HG03095 (cell line): ENCODE results near the gene ATF5.
"Not testable (repeated sequence)": the region's sequence is repeated elsewhere in the genome, so short reads cannot be mapped to it uniquely, and the experiment has no call there.

Experiments
- ATAC-seq: cut with Tn5 transposase; IDR thresholded peaks from one replicate; pipeline ENCODE4 v1.9.1; 2021; ENCODE audit warnings: moderate library complexity; ENCODE audit not compliant: unreplicated experiment

The ATF5 gene

GRCh38 chr19:49921871-49922795 is 6.9 kb upstream of the ATF5 start:
- ATAC-seq, result no peak

DNA sequence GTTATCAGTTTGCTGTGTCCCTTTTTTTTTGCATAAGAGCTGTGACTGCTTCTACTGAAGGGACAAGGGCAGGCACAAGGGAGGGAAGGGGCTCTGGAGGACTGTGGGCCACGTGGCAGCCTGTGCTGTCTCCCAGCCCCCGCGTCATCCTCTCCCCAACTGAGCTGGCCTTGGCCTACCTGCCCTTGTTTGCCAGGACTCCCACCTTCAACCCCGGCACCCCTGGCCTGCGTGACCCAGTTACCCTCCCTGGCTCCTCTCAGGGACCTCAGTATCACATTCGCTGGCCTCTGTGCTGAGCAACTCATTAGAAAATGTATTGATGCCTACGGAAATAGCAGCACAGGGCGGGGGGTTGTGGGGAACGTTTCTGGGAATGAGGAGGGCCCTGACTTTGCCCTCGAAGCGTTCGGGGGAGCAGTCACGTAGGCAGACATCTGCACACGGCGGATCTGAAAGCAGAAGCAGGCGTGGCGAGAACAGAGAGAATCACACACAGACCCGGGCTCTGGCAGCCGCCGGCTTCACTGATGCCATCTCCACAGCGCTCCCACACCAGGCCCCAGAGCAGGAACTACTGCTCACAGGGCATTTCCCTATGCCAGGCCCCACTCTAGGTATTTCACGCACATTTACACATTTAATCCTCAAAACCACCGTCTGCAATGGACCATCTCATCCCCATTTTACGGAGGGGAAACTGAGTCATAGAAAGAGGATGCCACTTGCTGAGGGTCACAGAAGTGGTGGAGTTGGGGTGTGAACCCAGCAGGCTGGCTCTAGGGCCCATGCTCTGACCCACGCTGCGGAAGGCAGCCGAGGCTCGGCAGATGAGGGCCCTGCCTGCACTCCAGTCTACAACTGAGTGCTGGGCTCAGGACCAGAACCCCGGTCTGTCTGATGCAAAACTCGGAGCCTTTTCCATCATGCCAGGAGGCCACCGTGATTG is 5.7 kb upstream of the ATF5 start:
- no peak for ATAC-seq

GRCh38 chr19:49924004-49924880 is 4.8 kb upstream of the ATF5 start:
- no peak for ATAC-seq

GRCh38 chr19:49924881-49925210 is 4.2 kb upstream of the ATF5 start:
- ATAC-seq, result not testable (repeated sequence)

- ATAC-seq, result no peak
Measured at GRCh38 chr19:49925486-49925885, 3.5 kb upstream of the ATF5 start.

GRCh38 chr19:49926515-49926914 is 2.5 kb upstream of the ATF5 start:
- ATAC-seq, result no peak

DNA sequence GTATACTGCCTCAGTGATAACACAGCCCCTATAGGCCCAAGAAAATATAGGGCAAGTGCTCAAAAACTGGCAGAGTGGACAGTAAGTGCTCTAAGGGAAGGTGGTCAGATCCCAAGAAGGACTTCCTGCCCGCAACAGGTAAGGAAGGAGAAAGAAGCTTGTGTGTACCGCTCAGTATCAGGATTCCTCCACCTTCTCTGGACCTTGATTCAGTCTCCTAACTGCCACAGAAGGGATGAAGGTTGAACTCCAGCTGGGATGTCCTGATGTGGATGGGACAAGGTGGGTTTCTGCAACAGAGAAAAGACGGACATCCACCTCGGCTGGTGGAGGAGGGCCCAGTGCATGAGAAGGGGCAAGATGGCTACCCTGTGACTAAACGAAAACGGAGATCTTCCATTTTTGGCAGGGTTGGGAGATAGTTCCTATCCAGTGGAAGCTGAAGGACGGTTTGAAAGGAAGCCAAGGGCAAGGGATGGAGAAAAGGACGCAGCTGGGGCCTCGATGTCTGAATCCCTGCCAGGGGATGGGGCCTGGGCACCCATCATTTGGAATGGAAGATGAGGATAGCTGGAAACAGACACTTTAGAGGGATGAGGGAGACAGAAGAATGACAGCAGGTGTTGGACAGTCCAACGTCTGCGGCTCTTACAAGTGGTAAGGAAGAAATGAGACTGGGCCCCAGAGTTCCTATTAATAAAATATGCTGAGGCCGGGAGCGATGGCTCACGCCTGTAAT is 1.3 kb upstream of the ATF5 start:
- no peak for ATAC-seq

- ATAC-seq, result peak; percentile 60
Measured at GRCh38 chr19:49929611-49930482, 842 bp downstream of the ATF5 start.

GRCh38 chr19:49930483-49931011 is 1.5 kb downstream of the ATF5 start:
- no peak for ATAC-seq

DNA sequence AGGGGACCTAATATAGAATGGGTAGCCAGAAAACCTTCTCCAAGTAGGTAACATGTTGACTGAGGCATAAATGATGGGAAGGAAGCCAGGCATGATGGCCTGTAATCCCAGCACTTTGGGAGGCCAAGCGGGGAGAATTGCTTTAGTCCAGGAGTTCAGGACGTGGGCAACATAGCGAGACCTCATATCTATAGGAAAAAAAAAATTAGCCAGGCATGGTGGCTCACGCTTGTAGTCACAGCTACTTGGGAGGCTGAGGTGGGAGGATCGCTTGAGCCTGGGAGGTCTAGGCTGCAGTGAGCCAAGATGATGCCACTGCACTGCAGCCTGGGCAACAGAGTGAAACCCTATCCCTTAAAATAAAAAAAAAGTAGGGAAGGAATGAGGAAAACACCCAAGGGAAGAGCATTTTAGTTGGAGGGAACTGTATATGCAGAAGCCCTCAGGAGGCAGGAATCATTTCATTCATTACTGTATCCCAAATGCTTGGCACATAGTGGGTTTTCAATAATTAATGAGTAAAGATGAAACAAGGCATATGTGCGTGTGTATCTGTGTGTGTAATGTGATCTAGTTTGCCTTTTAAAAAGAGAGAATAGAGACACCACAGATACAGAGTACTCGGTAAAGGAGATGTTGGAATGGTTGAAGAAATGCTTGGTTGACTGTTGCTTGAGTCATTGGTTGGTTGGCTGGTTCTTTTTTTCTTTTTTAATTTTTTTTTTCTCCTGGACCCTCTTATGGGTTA is 2.5 kb downstream of the ATF5 start:
- ATAC-seq, result no peak

DNA sequence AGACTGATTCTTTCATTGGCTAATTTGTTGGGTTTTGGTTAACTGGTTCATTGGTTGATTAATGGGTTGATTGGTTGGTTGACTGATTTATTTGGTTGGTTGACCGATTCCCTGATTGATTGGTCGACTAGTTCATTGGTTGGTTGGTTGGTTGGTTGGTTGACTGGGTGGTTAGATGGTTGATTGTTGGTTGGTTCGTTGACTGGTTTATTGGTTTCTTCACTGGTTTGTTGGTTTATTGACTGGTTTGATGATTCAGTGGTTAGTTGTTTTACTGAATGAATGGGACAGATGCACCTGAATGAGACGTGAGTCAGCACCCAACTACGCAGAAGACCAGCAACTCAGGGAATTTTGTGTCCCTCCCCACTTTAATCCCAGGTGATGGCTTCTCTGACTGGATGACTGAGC is 3.0 kb downstream of the ATF5 start:
- ATAC-seq, result no peak

- no peak for ATAC-seq
Measured at GRCh38 chr19:49932731-49933131, 3.7 kb downstream of the ATF5 start.

- no peak for ATAC-seq
Measured at GRCh38 chr19:49933643-49934042, 4.6 kb downstream of the ATF5 start.

- ATAC-seq, result no peak
Measured at GRCh38 chr19:49936549-49936948, 7.5 kb downstream of the ATF5 start.

GRCh38 chr19:49937750-49938381 is 8.9 kb downstream of the ATF5 start:
- ATAC-seq, result no peak

DNA sequence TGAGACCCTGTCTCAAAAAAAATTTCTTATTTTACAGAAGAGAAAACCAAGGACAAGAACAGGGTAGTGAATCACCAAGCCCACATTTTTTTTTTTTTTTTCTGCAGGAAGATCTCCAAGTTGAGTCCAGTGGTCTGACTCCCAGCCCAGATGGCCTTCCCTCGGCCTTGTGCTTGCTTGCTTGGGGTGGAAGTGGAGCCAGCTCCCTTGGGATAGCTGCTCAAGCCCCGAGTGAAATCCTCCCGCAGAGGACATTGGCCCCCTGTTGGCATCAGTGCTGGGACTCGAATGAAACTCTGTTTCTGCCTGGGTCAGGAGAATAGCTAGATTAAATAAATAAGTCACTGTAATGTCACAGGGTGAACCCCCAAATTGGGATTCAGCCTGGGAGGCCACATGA is 9.7 kb downstream of the ATF5 start:
- ATAC-seq, result no peak

DNA sequence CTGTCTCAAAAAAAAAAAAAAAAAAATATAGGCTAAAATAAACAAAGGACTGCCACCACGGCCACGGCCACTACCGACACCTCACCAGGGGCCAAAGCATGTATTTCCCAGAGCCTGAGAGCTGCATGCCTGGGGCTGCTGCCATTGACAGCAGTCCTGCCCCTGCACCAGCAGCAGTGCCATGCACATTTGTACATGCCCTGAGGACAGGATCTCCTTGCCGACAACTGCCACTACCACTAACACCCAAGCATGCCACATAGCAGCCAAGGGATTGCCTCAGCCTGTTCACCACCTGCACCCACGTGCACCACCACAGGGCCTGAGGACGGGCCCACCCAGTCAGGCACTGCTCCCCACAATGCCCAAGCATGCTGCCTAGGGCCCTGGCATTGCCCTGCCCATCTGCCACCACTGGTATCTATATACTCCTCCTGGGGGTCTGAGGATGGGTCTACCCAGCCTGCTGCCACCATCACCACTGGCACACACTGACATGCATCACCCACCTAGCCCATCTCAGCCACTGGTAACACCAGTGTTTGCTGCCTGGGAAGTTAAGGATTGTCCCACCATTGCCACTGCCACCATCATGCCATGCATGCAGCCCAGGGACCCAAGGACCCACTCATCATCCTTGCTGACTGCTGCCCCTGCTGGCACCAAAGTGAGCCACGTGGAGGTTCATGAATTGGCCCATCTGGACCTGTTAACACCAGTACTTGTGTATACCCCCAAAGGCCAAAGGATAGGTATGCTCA is 10.9 kb downstream of the ATF5 start:
- no peak for ATAC-seq
